GM12873 (cell line): ENCODE measurements around the gene CACNG1.

Source experiments
- CTCF ChIP-seq: IDR thresholded peaks from 2 replicates; pipeline ENCODE4 v1.5.1; 2012; ENCODE audit warnings: low read depth, mild to moderate bottlenecking, moderate library complexity, low read length, control low read depth; ENCODE audit not compliant: insufficient read depth; ENCODE audit errors: missing control alignments

Gene CACNG1

DNA sequence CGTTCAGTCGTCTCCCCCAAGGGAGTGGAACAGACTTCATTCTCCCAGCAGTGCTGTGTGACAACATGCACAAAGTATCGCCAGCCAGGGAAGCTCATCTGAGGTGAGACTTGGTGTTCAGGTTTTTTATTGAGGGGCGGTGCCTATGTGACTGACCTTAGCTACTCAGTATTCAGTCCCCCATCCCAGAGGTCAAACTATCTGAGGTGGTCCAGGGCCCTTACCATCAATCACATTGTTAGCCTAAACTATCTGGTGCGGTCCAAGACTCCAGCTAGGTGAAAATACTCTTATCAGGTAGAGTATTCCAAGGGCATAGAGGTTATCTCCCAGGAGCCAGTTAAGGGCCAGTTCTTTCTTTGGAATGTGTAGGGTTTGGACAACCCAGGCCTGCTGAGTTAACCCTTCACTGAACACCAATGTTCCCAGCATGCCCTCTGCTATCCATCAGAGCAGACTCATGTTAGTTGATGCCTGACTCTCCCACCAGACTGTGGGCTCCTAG, 5.4 kb upstream of the CACNG1 start:
- TF ChIP-seq CTCF, result no peak

DNA sequence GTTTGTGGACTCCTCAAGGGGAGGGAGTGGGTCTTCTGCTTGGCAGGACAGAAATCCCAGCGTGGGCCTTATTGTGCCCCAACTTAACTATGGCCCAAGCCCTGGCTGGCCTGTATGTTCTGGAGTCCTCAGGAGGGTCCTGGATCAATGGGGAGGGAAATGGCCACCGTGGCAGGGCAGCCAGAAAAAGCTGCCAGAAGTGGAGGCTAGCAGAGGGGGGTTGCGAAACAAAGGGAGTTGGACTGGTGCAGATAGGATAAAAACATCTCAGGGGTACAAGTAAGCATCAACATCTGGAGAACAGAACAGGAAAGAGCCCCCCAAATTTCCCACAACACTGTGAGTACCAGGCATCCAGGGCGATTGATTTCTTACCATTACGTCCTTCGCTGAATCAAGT, 3.7 kb upstream of the CACNG1 start:
- no peak for TF ChIP-seq CTCF

DNA sequence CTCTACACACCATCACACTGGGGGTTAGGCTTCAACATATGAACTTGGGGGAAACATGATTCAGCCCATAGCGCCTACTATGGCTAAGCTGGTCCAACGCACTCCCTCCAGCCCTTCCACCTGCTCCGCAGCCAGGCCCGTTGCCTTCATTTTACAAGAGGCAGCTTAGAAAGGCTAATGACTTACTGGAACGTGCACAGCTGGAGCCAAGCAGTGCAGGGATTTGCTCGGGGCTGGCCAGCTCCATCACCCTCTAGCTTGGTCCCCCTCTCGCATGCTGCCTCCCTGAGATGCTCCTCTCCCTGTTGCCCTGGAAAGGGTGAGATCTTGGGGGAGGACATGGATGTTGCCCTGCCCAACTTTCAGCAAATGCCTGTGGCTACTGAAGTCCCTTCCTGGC, 2.8 kb upstream of the CACNG1 start:
- TF ChIP-seq CTCF, result no peak

GRCh38 chr17:67041941-67042899, 2.1 kb upstream of the CACNG1 start:
- no peak for TF ChIP-seq CTCF

DNA sequence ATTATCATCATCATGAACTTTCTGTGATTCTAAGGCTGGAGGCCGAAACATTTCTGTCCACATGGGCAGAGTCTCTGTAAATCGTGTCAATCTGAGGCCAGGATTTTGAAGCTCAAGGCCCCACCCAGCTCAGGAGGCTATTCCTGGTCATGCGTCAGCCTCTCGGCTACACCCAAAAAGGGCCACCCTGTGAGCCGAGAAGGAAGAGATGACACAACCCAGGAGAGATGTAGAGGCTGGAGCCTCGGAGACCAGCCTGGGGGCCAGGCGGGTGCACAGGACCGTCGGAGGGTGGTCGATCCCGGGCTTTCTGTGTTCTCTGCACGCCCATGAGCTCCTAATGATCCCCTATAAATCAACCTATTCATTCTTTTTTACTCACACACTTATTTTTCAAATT, 1.1 kb upstream of the CACNG1 start:
- TF ChIP-seq CTCF, result no peak

DNA sequence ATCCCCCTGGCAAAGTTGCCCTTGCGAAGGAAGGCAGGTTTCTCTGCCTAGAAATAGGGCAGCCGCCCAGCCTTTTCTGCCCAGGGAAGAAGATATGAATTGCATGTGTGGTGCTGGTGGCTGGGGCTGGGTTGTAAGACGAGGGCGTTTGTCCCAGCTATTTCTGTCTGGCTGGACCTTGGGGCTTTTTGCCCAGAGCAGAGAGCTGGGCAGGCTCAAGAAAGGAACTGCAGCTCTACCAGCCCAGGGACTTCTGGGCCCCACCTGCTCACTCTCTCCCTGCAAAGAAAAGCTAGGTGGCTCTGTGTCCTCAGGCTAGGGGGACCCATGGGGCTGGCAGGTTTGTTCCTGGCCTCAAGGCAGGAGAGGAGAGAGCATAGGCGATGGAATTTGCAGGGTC, 586 bp downstream of the CACNG1 start:
- TF ChIP-seq CTCF, result no peak

DNA sequence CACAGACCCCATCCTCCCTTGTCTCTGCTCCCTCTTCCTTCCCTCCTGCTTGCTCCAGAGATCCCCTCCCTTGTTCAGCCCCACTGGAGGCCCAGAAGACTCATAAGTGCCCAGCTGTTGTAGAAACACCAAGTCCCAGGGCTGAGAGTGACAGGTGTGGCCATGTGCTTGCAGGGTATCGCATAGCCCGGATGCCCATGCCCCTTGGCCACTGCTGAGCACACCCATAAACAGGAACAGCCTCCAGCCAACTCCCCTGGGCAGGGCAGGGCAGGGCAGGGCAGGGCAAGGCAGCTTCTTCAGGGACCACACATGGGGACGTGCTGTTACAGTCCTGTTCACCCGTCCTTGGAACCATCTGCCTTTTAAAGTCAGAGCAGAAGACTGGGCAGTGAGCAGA, 2.0 kb downstream of the CACNG1 start:
- TF ChIP-seq CTCF, result no peak
